Choroid plexus epithelial cell (primary cell): ENCODE data around the gene NAPA.

Experiments
- DNase-seq: peaks from one replicate; pipeline ENCODE4 v3.0.0-alpha.2; 2010; ENCODE audit warnings: low read depth
- H3K4me3 ChIP-seq: 2 replicates; pipeline ENCODE4 v1.5.1; 2011; ENCODE audit warnings: low read depth, mild to moderate bottlenecking, control low read depth, low read length, moderate library complexity
- CTCF ChIP-seq: conservative IDR thresholded peaks from 2 replicates; pipeline ENCODE4 v1.5.1; 2011; ENCODE audit warnings: low read depth, mild to moderate bottlenecking, control low read depth, inconsistent platforms, low read length, moderate library complexity

The NAPA gene

GRCh38 chr19:47514151-47514868 lies 553 bp downstream of the NAPA start:
- no peak for TF ChIP-seq CTCF
- peak overlapping the region; percentile 100 for H3K4me3 ChIP-seq

DNA sequence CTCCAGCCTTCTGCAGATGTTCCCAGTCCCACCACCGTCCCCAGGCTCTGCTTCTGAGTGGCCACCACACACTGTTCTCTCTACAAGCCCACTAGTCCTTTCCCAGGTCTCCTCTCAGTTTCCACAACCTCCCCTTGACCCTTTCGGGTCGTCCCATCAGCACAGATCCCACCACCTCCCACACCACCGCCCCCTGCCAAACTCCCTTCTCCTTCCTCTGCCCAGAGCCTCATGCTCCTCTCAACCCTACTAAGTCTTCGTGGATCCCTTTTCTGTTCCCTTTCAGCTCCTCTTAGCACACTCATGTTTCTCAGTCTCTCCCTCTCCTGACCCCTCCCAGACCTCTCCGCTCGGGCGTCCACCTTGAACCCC lies 1.9 kb downstream of the NAPA start:
- peak overlapping the region; percentile 40 for H3K4me3 ChIP-seq
- no peak for DNase-seq
- TF ChIP-seq CTCF, result no peak

More at GRCh38 chr19:47514151-47514868, 553 bp downstream of the NAPA start:
- no peak for DNase-seq

DNA sequence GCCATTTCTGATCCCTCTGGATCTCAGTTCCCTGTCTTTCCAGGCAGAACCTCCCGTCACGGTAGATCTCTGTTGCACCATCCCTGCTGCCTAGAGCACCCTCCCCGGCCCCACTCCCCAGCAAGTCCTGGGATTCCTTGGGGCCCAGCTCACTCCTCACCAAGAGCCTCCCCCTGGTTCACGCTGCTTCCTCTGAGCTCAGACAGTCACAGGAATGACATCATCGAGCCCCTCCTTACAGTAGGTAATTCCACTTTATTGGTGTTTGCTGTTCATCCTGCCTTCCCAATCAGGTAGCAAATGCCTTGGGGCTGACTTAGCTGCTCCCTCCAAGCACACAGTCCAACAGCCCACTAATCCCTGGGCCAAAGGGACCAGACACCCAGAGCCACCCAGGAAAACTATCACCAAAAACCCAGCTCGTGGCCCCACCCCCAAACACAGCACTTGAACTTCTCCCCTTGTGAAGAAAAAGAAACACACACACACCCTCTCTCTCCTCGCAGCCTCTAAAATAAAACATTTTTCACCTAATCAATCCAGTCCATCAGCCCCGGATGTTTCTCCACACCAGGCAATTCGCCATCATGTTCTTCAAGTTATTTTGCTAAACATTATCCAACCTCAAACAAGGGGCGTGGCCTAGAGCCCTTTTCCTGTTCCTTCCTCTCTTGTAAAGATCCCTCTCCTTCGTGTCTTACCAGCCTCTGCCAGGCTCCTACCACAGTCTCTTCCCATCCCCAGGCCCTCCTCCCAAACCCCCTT lies 2.5 kb downstream of the NAPA start:
- no peak for TF ChIP-seq CTCF
- H3K4me3 ChIP-seq, result peak overlapping the region; percentile 40
- peak; percentile 45 for DNase-seq

- TF ChIP-seq CTCF, result no peak
- DNase-seq, result peak; percentile 61
- H3K4me3 ChIP-seq, result no peak overlapping the region
Observed at GRCh38 chr19:47511681-47512080, 3.2 kb downstream of the NAPA start.

- TF ChIP-seq CTCF, result no peak
- no peak for DNase-seq
- H3K4me3 ChIP-seq, result no peak overlapping the region
Observed at GRCh38 chr19:47511128-47511517, 3.7 kb downstream of the NAPA start.

DNA sequence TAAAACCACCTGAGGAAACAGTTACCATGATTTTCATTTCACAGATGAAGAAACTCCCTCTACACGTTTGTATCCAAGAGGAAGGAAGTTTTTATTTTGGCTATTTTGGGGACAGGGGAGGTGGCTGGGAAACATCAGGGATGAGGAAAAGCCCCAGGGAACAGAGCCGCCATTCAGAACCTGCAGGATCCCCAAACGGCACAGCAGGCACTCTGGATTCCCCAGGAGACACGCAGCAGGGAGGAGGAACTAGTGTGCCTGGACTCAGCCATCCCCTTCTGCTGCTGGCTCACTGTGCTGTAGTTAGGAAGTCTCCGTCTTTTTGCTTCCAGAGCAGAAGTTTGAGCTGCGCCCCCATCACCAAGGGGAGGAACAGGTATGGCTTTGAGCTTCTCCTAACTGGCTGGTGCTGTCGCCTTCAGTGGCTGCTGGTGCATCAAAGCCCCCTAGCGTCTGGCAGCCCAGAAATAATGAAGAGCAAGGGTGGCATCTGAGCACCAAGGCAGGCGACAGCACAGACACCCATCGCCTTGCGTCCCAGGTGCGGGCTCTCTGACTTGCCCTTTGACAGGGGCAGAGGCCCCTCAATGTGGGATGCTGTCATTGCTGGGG lies 4.2 kb downstream of the NAPA start:
- H3K4me3 ChIP-seq, result no peak overlapping the region
- TF ChIP-seq CTCF, result peak; percentile 3
- no peak for DNase-seq
